GM18502 (cell line): ENCODE measurements around the gene KIN.
"Not testable (repeated sequence)": the region's sequence is repeated elsewhere in the genome, so short reads cannot be mapped to it uniquely, and the experiment has no call there.

Source experiments
- ATAC-seq: cut with Tn5 transposase; IDR thresholded peaks from one replicate; pipeline ENCODE4 v1.9.1; 2021; ENCODE audit warnings: mild to moderate bottlenecking; ENCODE audit not compliant: unreplicated experiment, poor library complexity

The KIN gene

GRCh38 chr10:7797582-7797981 is 9.8 kb upstream of the KIN start:
- ATAC-seq: no peak

DNA sequence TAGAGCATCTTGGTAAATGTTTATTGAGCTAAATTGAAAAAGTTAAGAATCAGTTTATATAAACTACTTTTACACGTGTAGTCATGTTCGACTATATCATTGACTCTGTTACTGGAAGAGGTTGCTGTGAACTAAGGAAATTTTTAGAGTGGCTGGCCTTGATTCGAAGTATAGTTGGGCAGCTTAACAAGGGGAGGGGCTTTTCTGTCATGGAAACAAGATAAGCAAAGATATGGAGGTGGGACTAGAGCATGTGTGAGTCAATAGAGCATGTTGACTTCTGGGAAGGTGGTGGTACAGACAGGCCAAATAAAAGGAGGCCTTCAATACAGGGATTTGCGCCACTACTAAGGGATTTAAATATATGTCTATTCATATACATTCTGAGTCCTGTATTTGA is 7.8 kb upstream of the KIN start:
- ATAC-seq: no peak

DNA sequence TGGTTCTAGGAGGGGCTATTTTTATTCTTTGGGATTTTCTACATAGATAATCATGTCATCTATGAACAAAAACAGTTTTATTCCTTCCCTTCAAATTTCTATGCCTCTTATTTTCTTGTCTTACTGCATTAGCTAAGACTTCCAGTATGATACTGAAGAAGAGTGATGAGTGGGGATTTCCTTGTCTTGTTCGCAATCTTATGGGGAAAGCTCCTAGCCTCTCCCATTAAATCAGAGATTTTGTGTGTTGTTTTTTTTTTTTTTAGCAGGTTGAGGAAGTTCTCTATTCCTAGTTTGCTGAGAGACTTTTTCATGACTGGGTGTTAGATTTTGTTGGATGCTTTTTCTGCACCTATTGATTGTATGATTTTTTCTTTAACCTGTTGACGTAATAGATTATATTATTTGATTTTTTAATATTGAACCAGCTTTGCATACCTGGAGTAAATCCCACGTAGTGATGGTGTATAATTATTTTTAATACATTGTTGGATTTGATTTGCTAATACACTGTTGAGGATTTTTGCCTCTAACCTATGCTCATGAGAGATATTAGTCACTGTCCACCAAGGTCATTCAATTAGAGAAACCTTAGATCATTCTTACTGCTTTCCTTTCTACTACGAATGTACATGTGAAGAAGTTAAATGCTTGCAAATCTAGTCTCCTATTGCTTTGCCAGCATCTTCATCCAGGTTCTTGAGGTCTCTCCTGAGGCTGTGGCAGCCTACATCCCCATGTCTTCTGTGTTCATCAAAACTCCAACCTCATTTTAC is 6.6 kb upstream of the KIN start:
- ATAC-seq: no peak

DNA sequence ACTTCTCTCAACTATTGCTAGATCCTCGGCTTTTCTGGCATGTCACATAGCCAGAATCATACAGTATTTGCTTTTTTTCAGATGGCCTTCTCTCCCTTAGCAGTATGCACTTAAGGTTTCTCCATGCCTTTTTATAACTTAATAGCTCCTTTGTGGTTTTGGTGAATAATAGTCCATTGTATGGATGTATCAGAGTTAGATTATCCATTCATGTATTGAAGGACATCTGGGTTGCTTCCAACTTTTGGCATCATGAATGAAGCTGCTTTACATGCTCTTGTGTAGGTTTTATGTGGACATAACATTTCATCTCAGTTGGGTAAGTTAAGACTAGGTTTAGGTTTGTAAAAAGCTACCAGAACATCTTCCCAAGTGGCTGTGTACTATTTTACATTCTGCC is 4.7 kb upstream of the KIN start:
- no peak for ATAC-seq

GRCh38 chr10:7789390-7789789 is 1.6 kb upstream of the KIN start:
- ATAC-seq: no peak

DNA sequence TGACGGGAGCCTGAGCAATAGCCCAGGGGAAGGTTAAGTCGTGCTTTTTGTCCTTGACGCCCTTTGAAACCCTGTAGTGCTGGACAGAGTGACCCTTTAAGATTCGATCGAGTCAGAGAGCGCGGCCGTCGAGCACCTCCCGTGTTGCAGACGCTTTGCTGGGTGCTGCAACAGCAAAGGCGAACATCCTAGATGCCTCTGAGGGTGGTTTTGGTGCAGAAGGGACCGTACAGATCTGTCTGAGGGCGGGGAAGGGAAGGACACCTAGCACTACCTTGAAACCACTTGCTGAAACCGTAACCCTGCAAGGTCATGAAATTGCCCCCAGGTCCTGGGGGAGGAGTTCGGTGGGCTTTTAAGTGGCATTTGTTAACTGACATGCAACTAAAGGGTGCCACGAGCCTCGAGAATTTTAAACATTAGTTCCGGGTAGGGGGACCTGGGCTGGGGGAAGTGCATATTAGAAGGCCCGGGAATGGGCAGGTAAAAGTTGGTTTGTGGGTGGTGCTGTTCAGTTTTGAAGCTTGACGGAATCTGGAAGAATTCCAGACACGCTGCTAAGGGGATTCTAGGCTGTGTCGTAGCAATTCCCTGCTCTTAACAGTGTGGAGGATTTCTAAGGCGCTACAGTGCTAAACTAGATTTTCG is 970 bp upstream of the KIN start:
- ATAC-seq: peak; percentile 20

DNA sequence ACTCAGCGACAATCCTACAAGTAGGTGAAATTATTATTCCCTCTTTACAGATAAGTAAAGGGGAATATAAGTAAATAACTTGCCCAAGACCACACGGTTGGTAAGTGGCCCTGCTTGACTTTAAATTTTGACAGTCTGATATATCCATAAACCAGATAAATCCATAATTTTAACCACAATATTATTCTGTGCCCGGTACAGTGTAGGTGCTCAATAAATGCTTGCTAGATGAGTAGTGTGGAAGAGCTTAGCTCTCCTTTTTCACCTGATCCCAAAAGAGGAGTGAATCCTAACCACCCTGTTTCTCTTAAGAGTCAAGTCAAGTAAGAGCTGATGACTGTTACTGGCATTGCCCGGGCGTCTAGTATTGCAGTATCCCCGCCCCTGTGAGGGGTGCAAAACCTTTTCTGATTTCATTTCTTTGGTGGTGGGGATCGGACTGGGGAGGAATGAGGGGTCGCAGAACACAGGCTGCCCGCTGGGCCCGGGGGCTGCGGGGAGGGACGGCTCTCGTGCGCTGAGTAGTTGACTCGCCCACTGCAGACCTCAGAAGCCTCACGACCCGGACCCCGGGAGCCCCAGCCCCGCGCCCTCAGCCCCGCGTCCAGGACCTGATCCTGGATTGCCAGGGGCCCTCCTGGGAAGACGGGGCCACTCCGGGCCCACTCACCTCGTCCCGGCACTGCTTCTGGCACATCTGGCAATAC is 490 bp downstream of the KIN start:
- ATAC-seq: peak; percentile 16

GRCh38 chr10:7786430-7786829 is 1.4 kb downstream of the KIN start:
- ATAC-seq: no peak

- ATAC-seq: not testable (repeated sequence)
Observed at GRCh38 chr10:7782194-7782593, 5.6 kb downstream of the KIN start.

GRCh38 chr10:7776777-7777176 is 11.0 kb downstream of the KIN start:
- ATAC-seq: no peak

DNA sequence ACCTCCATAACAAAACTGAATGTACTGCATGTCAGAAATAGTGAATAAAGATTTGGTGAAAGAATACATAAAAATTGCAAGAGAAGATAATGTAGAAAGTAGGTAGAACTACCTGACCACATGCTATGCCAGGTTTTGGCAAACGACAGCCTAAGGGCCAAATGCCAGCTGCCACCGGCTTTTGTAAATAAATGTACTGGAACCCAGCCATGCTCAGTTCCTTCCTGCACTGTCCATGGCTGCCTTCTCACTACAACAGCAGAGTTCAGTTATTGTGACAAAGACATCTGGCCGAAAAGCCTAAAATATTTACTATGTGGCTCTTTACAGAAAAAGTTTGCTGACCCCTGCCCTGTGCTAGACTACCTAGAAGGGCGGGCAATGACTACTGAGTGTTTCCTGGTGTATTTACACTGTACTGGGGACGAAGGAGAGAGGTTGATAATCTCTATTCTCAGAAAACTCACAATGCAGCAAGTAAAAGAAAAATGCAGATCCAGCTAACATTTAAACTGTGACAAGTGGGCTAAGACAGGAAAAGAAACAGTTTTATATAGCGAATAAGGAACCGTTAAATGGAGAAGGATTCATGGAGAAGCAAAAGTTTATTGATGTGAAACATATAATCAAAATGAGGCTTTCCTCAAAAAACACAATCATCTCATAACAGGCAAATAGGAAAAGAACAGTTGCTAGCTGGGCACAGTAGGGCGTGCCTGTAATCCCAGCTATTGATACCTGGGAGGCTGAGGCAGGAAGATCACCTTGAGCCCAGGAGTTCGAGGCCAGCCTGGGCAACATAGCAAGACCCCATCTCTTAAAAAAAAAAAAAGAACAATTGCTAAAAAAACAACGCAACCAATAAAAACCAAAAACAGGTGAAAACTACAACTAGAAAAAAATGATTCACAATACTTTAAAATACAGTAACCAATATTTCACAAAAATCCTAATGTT is 13.7 kb downstream of the KIN start:
- no peak for ATAC-seq

GRCh38 chr10:7768417-7768816 is 19.4 kb downstream of the KIN start:
- no peak for ATAC-seq

GRCh38 chr10:7767209-7767608 is 20.6 kb downstream of the KIN start:
- no peak for ATAC-seq

GRCh38 chr10:7766241-7766640 is 21.6 kb downstream of the KIN start:
- no peak for ATAC-seq

DNA sequence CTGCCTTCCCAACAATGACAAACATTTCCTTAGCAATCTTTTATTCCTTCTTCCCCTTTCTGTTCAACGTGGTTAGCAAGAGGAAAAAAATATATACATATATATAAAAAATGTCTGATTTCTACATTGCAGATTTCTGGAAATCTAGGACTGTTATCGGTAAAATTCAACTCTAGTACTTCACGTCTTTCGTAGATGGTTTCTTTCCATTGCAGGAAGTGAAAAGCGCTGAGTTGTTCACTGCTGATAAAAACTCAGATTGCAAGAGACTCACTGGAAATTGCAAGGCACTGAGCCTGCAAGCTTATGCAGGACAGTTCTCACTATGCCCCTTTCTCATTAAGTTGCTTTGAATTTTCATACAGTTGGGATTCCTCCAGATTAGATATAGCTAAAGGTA is 23.9 kb downstream of the KIN start:
- ATAC-seq: no peak

- no peak for ATAC-seq
Observed at GRCh38 chr10:7756360-7756992, 31.3 kb downstream of the KIN start.

DNA sequence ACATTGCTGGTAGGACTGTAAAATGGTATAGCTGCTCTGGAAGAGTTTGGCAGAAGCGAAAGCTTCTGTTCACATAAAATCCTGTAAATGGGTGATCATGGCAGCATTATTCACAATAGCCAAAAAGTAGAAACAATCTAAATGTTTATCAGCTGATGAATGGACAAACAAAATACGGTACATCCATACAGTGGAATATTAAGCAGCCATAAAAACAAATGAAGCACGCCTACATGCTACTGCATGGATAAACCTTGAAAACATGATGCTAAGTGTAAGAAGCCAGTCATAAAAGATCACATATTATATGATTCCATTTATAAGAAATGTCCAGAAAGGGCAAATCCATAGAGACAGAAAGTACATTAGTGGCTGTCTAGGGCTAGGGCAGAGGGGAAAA is 32.7 kb downstream of the KIN start:
- no peak for ATAC-seq

- no peak for ATAC-seq
Observed at GRCh38 chr10:7752251-7752650, 35.5 kb downstream of the KIN start.

DNA sequence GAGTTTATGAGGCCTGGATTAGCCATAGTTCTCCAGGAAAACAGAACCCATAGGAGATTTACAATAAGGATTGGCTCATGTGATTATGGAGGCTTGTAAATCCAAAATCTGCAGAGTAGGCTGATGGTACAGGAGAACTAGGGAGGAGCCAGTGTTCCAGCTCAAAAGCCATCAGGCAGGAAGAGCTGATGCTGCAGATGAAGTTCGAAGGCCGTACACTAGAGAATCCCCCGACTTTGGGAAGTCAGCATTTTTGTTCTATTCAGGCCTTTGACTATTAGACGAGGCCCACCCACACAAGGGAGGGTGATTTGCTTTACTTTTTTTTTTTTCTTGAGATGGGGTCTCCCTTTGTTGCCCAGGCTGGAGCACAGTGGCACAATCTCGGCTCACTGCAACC is 37.6 kb downstream of the KIN start:
- ATAC-seq: no peak

- not testable (repeated sequence) for ATAC-seq
Observed at GRCh38 chr10:7748637-7749036, 39.2 kb downstream of the KIN start.
